ENCODE results near the gene ARL13A.

DNA sequence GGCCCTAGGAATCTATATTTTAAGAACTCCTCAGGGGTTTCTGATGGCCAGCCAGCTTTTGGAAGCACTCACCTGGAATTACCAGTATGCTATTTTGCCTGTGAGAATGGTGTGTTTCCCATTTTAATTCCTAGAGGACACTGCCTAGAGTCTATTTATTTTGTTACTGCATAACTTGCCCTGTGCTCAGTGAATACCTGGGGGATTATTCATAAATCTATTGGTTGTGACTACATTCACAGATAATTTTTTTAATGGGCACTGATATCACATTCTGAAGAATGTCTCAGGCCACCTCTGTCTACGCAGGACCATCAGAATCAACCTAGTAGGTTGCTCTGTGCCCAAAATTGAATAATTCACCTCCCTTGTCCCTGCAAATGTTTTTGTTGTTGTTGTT, 6.7 kb downstream of the ARL13A start:
- TF ChIP-seq POLR2A (IDR thresholded peaks at IDR 0.05; ENCODE audit: low read depth), result no peak
- TF ChIP-seq, protein P1, sequence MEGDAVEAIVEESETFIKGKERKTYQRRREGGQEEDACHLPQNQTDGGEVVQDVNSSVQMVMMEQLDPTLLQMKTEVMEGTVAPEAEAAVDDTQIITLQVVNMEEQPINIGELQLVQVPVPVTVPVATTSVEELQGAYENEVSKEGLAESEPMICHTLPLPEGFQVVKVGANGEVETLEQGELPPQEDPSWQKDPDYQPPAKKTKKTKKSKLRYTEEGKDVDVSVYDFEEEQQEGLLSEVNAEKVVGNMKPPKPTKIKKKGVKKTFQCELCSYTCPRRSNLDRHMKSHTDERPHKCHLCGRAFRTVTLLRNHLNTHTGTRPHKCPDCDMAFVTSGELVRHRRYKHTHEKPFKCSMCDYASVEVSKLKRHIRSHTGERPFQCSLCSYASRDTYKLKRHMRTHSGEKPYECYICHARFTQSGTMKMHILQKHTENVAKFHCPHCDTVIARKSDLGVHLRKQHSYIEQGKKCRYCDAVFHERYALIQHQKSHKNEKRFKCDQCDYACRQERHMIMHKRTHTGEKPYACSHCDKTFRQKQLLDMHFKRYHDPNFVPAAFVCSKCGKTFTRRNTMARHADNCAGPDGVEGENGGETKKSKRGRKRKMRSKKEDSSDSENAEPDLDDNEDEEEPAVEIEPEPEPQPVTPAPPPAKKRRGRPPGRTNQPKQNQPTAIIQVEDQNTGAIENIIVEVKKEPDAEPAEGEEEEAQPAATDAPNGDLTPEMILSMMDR (IDR thresholded peaks at IDR 0.05), result no peak
- no peak for TF ChIP-seq POLR2AphosphoS5 (IDR thresholded peaks at IDR 0.05)
- TF ChIP-seq EP300 (IDR thresholded peaks at IDR 0.05), result no peak
